GM12873 (cell line): Measurements from ENCODE around the gene WSCD2.

Experiments used
- TF ChIP-seq, protein P1 (sequence below): IDR thresholded peaks from 2 replicates; pipeline ENCODE4 v1.5.1; 2012; ENCODE audit warnings: low read depth, mild to moderate bottlenecking, moderate library complexity, low read length, control low read depth; ENCODE audit not compliant: insufficient read depth; ENCODE audit errors: missing control alignments

The WSCD2 gene

GRCh38 chr12:108109504-108109903 is 19.6 kb upstream of the WSCD2 start:
- TF ChIP-seq, protein P1, sequence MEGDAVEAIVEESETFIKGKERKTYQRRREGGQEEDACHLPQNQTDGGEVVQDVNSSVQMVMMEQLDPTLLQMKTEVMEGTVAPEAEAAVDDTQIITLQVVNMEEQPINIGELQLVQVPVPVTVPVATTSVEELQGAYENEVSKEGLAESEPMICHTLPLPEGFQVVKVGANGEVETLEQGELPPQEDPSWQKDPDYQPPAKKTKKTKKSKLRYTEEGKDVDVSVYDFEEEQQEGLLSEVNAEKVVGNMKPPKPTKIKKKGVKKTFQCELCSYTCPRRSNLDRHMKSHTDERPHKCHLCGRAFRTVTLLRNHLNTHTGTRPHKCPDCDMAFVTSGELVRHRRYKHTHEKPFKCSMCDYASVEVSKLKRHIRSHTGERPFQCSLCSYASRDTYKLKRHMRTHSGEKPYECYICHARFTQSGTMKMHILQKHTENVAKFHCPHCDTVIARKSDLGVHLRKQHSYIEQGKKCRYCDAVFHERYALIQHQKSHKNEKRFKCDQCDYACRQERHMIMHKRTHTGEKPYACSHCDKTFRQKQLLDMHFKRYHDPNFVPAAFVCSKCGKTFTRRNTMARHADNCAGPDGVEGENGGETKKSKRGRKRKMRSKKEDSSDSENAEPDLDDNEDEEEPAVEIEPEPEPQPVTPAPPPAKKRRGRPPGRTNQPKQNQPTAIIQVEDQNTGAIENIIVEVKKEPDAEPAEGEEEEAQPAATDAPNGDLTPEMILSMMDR, result no peak

- TF ChIP-seq, protein P1, result no peak
Measured at GRCh38 chr12:108109954-108110353, 19.1 kb upstream of the WSCD2 start.

GRCh38 chr12:108110844-108111243 is 18.2 kb upstream of the WSCD2 start:
- TF ChIP-seq, protein P1, result no peak

DNA sequence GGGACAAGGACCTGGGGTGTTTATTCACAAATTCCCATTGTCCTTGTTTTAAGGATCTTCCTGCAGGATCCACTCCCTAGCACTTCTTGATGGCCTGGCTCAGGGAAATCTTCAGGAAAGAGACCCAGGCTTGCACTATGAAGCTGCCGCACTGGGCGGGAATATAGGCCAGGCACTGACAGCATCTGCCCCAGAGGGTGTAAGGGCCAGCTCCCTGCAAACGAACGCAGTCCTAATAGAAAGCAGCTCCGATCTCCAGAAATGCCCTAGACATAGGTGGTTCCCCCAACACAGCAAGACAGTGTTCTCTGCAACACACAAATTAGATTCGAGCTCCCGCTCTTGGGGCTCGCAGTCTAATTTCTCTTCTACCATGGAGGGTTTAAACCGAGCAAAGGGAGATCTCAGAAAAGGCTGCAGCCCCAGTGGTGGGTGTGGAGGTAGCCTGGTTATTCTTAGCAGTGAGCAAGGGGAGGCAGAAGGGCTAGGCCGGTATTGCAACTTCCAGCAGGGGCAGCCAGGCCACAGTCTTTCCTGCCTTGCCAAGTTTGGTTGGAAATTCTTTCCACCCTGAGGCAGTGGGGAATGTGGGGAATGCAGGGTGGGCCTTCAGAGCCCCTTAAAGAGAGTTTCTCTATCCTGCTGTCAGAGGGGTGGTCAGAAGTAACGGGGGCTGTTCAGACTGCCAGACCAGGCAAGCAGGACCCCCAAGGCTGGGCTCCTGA is 16.1 kb upstream of the WSCD2 start:
- TF ChIP-seq, protein P1, result no peak

DNA sequence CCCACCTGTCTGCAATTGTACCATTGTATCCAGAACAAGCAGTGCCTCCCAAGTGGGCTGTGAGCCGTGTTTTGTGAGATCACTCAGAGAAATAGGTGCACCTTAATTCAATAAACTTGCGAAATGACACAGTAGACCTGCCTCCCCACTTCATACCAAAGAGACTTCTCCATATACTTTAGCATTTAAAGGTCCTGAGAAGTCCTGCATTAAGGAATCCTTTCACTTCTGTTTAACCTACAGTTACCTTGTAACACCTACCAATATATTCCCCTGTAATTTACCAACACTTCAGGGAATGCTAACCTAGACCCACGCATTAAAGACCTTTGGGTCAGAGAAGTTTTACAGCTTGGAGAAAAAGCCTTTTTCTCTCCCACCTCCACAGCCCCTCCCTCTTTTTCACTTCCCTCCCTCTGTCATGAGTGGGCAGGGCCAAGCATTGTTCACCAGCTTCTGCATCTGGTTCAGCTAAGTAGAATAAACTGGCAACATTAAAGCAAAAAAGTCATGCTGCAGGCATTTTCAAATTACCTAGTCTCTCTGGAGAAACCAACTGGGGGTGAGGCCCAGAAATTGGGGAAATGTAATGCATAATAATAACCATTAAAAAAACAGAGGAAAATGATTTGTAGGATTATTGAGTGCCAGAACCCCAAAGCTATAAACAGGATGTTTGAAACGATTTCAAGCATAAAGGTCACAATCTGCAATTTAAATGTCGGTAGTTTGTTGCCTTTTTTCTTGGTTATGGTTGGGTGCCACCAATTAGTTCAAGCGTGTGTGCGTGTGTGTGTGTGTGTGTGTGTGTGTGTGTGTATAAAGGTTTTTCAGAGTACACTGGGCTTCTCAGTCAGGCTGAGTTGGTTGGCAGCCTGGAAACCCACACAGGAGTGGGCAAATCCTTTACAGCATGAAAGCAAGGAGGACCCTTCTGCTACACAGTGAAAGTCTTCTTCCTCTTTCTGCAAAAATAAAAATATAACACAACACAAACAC is 13.7 kb upstream of the WSCD2 start:
- TF ChIP-seq, protein P1, result no peak

DNA sequence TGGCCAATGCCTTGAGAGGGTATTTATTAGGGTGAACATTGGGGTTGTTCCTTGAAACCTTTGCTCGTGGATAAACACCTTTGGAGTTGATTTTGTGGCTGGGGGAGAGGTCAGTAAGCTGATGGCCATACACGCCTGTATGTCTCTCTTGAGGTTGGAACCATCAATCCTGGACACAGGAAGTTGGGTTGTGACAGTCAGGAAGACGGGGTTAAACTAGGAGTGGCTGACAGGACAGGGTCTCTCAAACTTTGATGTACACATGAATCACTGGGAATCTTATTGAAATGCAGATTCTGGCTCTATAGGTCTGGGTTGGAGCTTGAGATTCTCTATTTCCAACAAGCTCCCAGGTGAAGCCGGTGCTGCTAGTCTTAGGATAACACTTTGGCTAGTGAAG is 12.8 kb upstream of the WSCD2 start:
- TF ChIP-seq, protein P1, result no peak

DNA sequence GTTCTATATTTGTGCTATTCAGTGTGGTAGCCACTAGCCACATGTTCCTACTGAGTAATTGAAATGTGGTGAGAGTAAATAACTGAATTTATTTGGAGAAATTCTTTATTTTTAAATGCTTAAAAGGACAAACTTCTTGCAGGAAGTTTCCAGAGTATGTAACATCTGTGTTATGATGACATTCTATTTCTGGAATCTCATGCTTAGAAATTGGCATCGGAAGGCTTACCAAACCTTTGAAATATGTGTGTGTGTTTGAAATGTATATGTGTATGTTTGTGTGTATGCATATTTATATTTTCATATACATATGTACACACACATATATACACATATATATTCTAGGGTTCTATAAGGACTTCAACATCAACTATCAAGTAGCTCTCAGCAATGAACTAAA is 12.4 kb upstream of the WSCD2 start:
- TF ChIP-seq, protein P1, result no peak
